Spinal cord (tissue), 10 donors: ENCODE data around the gene TMEM158. TPM values are rescaled to one million over a fixed set of nuclear protein-coding genes. Genes with fewer than 3 reads are reported as not detected.

ENCODE experiments used
- DNase-seq, 6 donors: peaks; one replicate each; pipeline versions ENCODE4 v3.0.0 to v3.0.0-alpha.2; 2013 to 2015; ENCODE audit warnings: low spot score in 6 of 6, low read depth in 4 of 6
- H3K27ac ChIP-seq: one replicate; pipeline ENCODE4 v1.5.1; 2013; ENCODE audit warnings: low read depth, low read length, control low read depth
- H3K27me3 ChIP-seq: one replicate; pipeline ENCODE4 v1.6.1; 2013; ENCODE audit warnings: low read length; ENCODE audit not compliant: control insufficient read depth, insufficient read depth
- H3K36me3 ChIP-seq: one replicate; pipeline ENCODE4 v1.6.1; 2013; ENCODE audit warnings: low read length; ENCODE audit not compliant: control insufficient read depth, insufficient read depth
- H3K4me1 ChIP-seq: one replicate; pipeline ENCODE4 v1.6.1; 2013; ENCODE audit warnings: low read length; ENCODE audit not compliant: control insufficient read depth, insufficient read depth
- H3K4me3 ChIP-seq: one replicate; pipeline ENCODE4 v1.5.1; 2013; ENCODE audit warnings: low read depth, low read length, control low read depth
- H3K9me3 ChIP-seq: one replicate; pipeline ENCODE4 v1.6.1; 2013; ENCODE audit warnings: low read length; ENCODE audit not compliant: control insufficient read depth, insufficient read depth
- WGBS: methylation state at CpG from one replicate; pipeline ENCODE4 v1.1.5; 2013; ENCODE audit warnings: missing lambda C conversion rate; ENCODE audit not compliant: insufficient coverage; 5-methylcytosine and 5-hydroxymethylcytosine counted together
- polyA plus RNA-seq, 2 donors: library from polyadenylated mRNA; unstranded; fragments of 120-200 nt; gene quantifications; one replicate each; pipeline ENCODE4 v1.2.1, GENCODE V29; 2013; ENCODE audit not compliant: insufficient read length in 2 of 2
- total RNA-seq, 2 donors: library from RNA; depleted of rRNA in 1 of 2; stranded (reverse); fragments of 120-200 nt in 1 of 2; fragments of >200 nt in 1 of 2; gene quantifications; one replicate each; pipeline versions ENCODE4 v1.2.3 to v1.2.4, GENCODE V29; 2013 to 2014
- donor health status: healthy.

The TMEM158 gene
- total and polyA plus RNA-seq, 4 donors: 3.2 to 19.2 (median 11.1) TPM

DNA sequence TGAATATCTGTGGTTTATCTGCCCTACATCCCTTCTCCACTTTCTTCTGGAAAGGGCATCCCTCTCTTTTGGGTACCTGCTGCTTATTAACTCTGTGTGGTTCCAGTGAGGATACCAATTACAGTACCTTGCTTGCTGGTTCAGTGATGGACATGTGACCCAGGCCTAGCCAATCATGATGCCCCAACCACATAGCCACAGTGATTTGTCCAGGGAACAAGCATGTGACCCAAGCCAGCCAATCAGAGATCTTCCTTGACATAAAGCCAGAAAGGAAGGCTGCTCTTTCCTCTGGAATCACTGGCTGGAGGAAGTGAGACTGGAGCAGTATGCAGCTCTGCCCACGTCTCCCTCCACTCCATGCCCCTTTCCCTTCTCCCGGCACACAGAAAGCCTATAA lies 10.9 kb upstream of the TMEM158 start:
- H3K27ac ChIP-seq: no peak overlapping the region
- H3K36me3 ChIP-seq: no peaks in the 10 kb centered on the region
- H3K4me1 ChIP-seq: no peaks in the 10 kb centered on the region
- no peak for DNase-seq
- H3K27me3 ChIP-seq: no peaks in the 10 kb centered on the region
- WGBS: no CpG with 5 or more reads among the region's 2 CpGs
- no peaks in the 10 kb centered on the region for H3K9me3 ChIP-seq
- no peak overlapping the region for H3K4me3 ChIP-seq

- no CpG with 5 or more reads among the region's 2 CpGs for WGBS
- Histone ChIP-seq H3K9me3 (no peaks in the 10 kb centered on the region), H3K36me3 (no peaks in the 10 kb centered on the region), H3K27me3 (no peaks in the 10 kb centered on the region), H3K27ac (no peak overlapping the region), H3K4me3 (no peak overlapping the region), H3K4me1 (peaks cover 5% of the 10 kb centered on the region)
- no peak for DNase-seq
Measured at GRCh38 chr3:45235409-45235808, 9.3 kb upstream of the TMEM158 start.

- H3K9me3 ChIP-seq: no peaks in the 10 kb centered on the region
- WGBS: no CpG with 5 or more reads among the region's 1 CpG
- no peak overlapping the region for H3K27ac ChIP-seq
- H3K4me3 ChIP-seq: no peak overlapping the region
- DNase-seq: no peak
- no peaks in the 10 kb centered on the region for H3K36me3 ChIP-seq
- peaks cover 5% of the 10 kb centered on the region for H3K4me1 ChIP-seq
- no peaks in the 10 kb centered on the region for H3K27me3 ChIP-seq
Measured at GRCh38 chr3:45234250-45234649, 8.2 kb upstream of the TMEM158 start.

GRCh38 chr3:45232521-45232920 lies 6.4 kb upstream of the TMEM158 start:
- no peak overlapping the region for H3K4me3 ChIP-seq
- DNase-seq: no peak
- H3K27ac ChIP-seq: no peak overlapping the region
- H3K27me3 ChIP-seq: no peaks in the 10 kb centered on the region
- no peaks in the 10 kb centered on the region for H3K36me3 ChIP-seq
- no peaks in the 10 kb centered on the region for H3K9me3 ChIP-seq
- H3K4me1 ChIP-seq: peaks cover 9% of the 10 kb centered on the region

DNA sequence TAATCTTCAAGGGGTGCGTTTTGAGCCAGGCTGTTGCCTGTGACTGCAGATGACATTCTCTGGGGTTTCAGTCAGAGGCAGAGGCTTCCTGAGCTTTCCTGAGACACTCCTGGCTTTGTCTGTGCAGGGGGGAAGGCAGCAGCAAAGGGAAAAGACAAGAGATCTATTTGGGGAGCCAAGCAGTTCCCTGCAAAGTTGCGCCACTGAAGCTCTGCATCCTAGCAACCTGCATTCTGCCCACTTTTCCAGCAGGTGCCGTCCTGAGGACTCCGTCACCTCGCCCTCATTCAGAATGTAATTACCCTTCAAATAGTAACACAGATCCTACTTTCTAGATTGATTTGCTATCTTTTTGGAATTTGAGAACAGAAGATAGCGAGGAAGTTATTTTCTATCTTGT lies 1.9 kb upstream of the TMEM158 start:
- Histone ChIP-seq H3K4me3 (no peak overlapping the region), H3K9me3 (no peaks in the 10 kb centered on the region), H3K27ac (peak overlapping the region; percentile 37), H3K36me3 (no peaks in the 10 kb centered on the region), H3K4me1 (peaks cover 22% of the 10 kb centered on the region), H3K27me3 (peaks cover 8% of the 10 kb centered on the region)
- peak in 2 of 6 donors; percentile 36 to 73 for DNase-seq
- 49% methylated on average over 2 of the region's 6 CpGs for WGBS

- H3K27ac ChIP-seq: peak overlapping the region; percentile 37
- H3K9me3 ChIP-seq: no peaks in the 10 kb centered on the region
- H3K36me3 ChIP-seq: no peaks in the 10 kb centered on the region
- whole genome bisulfite sequencing: no CpG with 5 or more reads among the region's 7 CpGs
- peaks cover 10% of the 10 kb centered on the region for H3K27me3 ChIP-seq
- peaks cover 22% of the 10 kb centered on the region for H3K4me1 ChIP-seq
- peak in 2 of 6 donors; percentile 42 to 52 for DNase-seq
- no peak overlapping the region for H3K4me3 ChIP-seq
Measured at GRCh38 chr3:45227071-45227820, 1.2 kb upstream of the TMEM158 start.

- H3K4me3 ChIP-seq: peak overlapping the region; percentile 60
- H3K27me3 ChIP-seq: peaks cover 10% of the 10 kb centered on the region
- no peaks in the 10 kb centered on the region for H3K36me3 ChIP-seq
- H3K9me3 ChIP-seq: no peaks in the 10 kb centered on the region
- under 1% methylated on average over 131 of the region's 131 CpGs for WGBS
- DNase-seq: peak in 2 of 6 donors; percentile 59 to 70
- no peak overlapping the region for H3K27ac ChIP-seq
- peaks cover 17% of the 10 kb centered on the region for H3K4me1 ChIP-seq
Measured at GRCh38 chr3:45225465-45226205, 452 bp downstream of the TMEM158 start.

DNA sequence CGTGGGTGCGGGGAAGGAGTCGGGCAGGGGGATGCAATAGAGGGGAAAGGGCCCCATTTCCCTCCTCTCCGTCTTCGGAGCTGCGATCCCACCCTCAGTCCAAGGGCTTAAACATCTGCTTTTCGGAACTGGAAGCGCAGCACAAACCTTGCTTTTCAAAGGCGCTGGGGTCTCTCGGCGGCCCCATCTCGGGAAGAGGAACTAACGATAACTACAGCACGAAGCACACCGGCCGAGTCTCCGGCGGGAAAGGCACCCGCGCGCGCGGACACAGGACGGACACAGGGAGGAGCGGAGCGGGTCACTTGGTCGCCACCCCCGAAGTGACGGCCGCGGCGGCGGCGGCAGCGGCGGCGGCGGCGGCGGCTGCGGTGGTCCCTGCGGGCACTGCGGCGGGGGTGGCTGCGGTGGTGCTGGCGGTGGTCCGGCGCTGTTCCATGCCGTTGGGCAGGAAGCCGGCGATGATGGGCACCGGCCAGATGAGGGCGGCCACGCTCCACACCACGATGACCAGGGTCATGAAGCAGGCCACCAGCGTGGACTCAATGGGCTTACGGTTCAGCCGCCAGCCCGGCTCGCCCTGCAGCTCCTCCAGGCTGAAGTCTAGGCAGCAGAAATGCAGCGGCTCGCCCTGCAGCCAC lies 1.1 kb downstream of the TMEM158 start:
- Histone ChIP-seq H3K4me3 (peak overlapping the region; percentile 60), H3K36me3 (no peaks in the 10 kb centered on the region), H3K27me3 (peaks cover 10% of the 10 kb centered on the region), H3K27ac (peak overlapping the region; percentile 40), H3K9me3 (no peaks in the 10 kb centered on the region), H3K4me1 (peaks cover 17% of the 10 kb centered on the region)
- peak in 3 of 6 donors; percentile 61 to 91 (median 87) for DNase-seq
- under 1% methylated on average over 62 of the region's 62 CpGs for WGBS

- DNase-seq: peak in 1 of 6 donors; percentile 51
- peak overlapping the region; percentile 60 for H3K4me3 ChIP-seq
- peaks cover 17% of the 10 kb centered on the region for H3K4me1 ChIP-seq
- peak overlapping the region; percentile 40 for H3K27ac ChIP-seq
- peaks cover 10% of the 10 kb centered on the region for H3K27me3 ChIP-seq
- whole genome bisulfite sequencing: 28% methylated on average over 3 of the region's 9 CpGs
- H3K36me3 ChIP-seq: no peaks in the 10 kb centered on the region
- no peaks in the 10 kb centered on the region for H3K9me3 ChIP-seq
Measured at GRCh38 chr3:45223889-45224727, 2.0 kb downstream of the TMEM158 start.
